ENCODE measurements around the gene INAFM2. TPM values are rescaled to one million over a fixed set of nuclear protein-coding genes. Genes with fewer than 3 reads are reported as not detected.

Gene INAFM2
- total and polyA plus RNA-seq, 11 donors: 27.9 to 92.7 (median 36.1) TPM

DNA sequence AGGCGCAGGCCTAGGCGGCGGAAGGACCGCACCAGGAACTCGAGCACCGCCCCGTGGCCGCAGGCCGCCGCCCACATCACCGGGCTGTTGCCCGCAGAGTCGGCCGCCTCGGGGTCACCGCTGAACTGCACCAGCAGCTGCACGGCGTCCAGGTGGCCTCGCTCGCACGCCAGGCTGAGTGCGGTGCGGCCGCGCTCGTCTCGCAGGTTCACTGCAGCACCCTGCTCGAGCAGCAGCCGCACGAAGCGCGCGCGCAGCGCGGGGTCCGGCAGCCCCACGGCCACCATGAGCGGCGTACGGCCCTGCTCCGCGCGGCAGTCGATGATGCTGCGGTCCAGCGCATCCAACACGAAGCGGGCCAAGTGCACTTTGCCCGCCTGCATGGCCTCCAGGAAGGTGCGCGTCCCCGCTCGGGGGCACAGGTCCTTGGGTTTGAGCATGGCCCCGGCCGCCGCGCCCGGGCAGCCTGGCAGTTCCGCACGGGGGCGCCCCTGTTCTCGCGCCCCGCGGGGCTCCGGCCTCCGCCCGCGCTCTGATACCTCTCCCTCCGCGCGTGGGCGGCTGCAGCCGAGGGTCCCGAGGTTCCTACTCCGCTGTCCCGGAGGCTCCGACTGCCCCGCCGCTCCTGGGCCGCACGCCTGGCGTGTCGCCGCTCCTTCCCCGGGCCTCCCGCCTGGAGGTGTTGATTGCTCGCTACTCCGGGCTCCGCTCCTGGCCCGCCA lies 41.2 kb upstream of the INAFM2 start:
- ATAC-seq: peak in 2 of 4 donors; percentile 27 to 43
- H3K4me3 ChIP-seq: peak overlapping the region; percentile 11 to 64 (median 50)
- intact Hi-C loops (cut with DNase I): no loop called here
- peak in 3 of 5 donors; percentile 37 to 79 (median 56) for DNase-seq
- peaks cover 0 to 62% (median 30%) of the 10 kb centered on the region in 12 donors for H3K4me1 ChIP-seq
- no peaks in the 10 kb centered on the region for H3K9me3 ChIP-seq
- 0 to 4% (median 1%) methylated on average over 1 to 92 of the region's 92 CpGs for WGBS, 4 donors
- no peak overlapping the region for H3K27ac ChIP-seq
- H3K36me3 ChIP-seq: peaks cover 0 to 6% (median 0%) of the 10 kb centered on the region in 9 donors
- peaks cover 19 to 62% (median 48%) of the 10 kb centered on the region in 9 donors for H3K27me3 ChIP-seq
- TF ChIP-seq, protein P1, sequence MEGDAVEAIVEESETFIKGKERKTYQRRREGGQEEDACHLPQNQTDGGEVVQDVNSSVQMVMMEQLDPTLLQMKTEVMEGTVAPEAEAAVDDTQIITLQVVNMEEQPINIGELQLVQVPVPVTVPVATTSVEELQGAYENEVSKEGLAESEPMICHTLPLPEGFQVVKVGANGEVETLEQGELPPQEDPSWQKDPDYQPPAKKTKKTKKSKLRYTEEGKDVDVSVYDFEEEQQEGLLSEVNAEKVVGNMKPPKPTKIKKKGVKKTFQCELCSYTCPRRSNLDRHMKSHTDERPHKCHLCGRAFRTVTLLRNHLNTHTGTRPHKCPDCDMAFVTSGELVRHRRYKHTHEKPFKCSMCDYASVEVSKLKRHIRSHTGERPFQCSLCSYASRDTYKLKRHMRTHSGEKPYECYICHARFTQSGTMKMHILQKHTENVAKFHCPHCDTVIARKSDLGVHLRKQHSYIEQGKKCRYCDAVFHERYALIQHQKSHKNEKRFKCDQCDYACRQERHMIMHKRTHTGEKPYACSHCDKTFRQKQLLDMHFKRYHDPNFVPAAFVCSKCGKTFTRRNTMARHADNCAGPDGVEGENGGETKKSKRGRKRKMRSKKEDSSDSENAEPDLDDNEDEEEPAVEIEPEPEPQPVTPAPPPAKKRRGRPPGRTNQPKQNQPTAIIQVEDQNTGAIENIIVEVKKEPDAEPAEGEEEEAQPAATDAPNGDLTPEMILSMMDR (IDR thresholded peaks at IDR 0.05): peak; percentile 16 to 54 (median 37)
- no peak for TF ChIP-seq POLR2A (IDR thresholded peaks at IDR 0.05)

- intact Hi-C loops (cut with DNase I): no loop called here
- 9 to 18% (median 11%) methylated on average over 23 to 76 of the region's 76 CpGs for WGBS, 4 donors
Observed at GRCh38 chr15:40282869-40283614, 40.5 kb upstream of the INAFM2 start, which contains the start of gene ANKRD63. Gene ANKRD63 (minus strand): TSS chr15:40283064. CDS start chr15:40282586, 478 bp downstream.

DNA sequence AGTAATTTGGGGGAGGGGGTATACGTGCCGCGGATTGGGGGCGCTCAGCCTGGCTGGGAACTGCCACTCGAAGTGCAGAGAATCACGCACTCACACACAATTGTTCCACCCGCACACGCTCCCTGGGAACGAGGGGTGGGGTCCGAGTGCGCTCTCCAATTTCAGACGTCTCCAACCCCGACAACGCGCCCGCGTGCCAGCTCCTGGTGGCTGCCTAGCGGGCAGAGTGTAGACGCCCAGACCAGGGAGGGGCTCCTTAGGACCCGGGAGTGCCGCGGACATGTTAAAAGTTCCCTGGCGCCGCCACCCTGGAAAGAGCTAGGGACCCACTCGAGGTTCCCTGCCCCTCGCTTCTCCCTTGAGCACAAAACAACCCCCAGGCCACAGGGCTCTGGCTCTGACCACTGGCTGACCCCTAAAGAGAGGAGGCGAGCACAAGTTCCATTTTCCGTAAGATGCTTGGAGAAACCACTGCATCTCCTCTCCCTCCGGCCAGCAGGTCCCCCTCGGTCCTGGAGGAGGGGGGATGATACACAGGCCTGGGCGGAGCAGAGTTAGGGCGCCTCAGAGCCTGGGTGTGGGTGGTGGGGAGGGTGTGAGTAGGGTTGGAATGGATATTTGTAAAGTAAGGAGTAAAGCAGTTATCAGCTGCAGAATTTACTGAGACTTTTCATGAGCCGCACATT lies 39.7 kb upstream of the INAFM2 start:
- ATAC-seq: no peak
- Histone ChIP-seq H3K27me3 (peaks cover 19 to 55% (median 39%) of the 10 kb centered on the region in 9 donors), H3K4me3 (no peak overlapping the region), H3K36me3 (peaks cover 0 to 18% (median 0%) of the 10 kb centered on the region in 9 donors), H3K4me1 (peaks cover 0 to 57% (median 30%) of the 10 kb centered on the region in 12 donors), H3K27ac (no peak overlapping the region), H3K9me3 (no peaks in the 10 kb centered on the region)
- TF ChIP-seq, protein P1 (IDR thresholded peaks at IDR 0.05): no peak
- TF ChIP-seq POLR2A (IDR thresholded peaks at IDR 0.05): no peak
- DNase-seq: peak in 2 of 5 donors; percentile 20 to 45
- intact Hi-C loops (cut with DNase I): loop anchor here in 1 of 10 donors (2.0 kb wide), 1 partner anchor 19 kb away; no protein-coding TSS in a partner anchor
- WGBS, 4 donors: 53 to 73% (median 54%) methylated on average over 13 to 33 of the region's 33 CpGs

More at GRCh38 chr15:40282869-40283614, 40.5 kb upstream of the INAFM2 start, which contains the start of gene ANKRD63:
- Histone ChIP-seq H3K27me3 (peaks cover 19 to 57% (median 45%) of the 10 kb centered on the region in 9 donors), H3K4me1 (peaks cover 0 to 55% (median 30%) of the 10 kb centered on the region in 12 donors), H3K27ac (no peak within 1 kb of the TSS), H3K4me3 (peak within 1 kb of the TSS; percentile 11 to 64 (median 50)), H3K36me3 (peaks cover 0 to 11% (median 0%) of the 10 kb centered on the region in 9 donors), H3K9me3 (no peaks in the 10 kb centered on the region)
- DNase-seq: peak in 2 of 5 donors; percentile 23 to 76
- ATAC-seq: peak in 2 of 4 donors; percentile 3 to 34
- TF ChIP-seq, protein P1 (IDR thresholded peaks at IDR 0.05): no peak
- TF ChIP-seq POLR2A (IDR thresholded peaks at IDR 0.05): no peak

Data from heart left ventricle (tissue), 16 donors.